GM18498 (cell line): Measurements from ENCODE around the gene DTNB.

ENCODE experiments used
- ATAC-seq: cut with Tn5 transposase; IDR thresholded peaks from one replicate; pipeline ENCODE4 v1.9.1; 2021; ENCODE audit warnings: mild to moderate bottlenecking, moderate library complexity; ENCODE audit not compliant: unreplicated experiment

The DTNB gene

DNA sequence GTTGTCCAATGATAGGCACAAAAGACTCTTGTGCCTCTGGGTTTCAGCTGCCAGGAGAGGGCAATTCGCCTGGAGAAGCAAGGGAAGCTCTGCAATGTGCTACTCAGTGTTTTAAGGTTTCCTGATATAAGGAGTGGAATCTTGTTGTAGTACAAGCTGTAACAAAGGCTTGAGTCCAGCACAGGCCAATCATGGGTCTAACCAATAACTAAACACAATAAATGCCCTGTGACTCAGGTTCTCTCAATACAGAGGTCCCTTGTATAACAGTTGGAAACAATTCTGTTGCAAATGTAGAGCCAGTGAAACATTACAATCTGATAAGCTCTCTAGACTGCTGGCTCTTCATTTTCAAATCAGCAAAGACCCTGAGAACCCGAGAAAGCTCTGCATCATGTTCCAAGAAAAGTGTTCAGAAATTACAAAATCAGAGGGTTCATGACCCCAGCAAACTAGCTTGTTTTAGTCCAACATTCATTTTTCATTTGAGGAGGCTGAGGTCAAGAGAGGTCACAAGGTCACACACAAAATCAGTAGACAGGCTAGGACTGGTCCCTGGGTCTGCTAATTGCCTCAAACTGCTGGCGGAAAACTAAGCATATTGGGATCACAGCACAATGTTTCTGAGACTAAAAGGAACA lies 272.7 kb downstream of the DTNB start:
- no peak for ATAC-seq

DNA sequence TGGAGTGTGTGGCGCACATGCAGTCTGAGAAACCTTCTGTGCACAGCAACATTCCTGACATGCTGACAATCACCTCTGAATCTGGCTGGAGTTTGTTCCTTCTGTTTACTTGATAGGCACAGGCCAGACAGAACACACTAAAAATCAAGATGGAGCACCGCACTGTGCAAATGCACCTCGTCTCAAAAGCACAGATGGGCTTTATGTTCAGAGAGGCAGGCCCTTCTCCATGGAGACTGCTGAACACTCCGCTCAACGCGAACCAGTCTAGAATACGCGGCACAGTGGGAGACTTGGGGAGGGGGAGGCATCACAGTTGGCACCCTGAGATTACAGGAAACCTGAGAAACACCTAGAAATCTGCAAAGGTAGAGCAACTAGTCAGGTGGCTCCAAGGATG lies 273.2 kb downstream of the DTNB start:
- ATAC-seq: no peak

DNA sequence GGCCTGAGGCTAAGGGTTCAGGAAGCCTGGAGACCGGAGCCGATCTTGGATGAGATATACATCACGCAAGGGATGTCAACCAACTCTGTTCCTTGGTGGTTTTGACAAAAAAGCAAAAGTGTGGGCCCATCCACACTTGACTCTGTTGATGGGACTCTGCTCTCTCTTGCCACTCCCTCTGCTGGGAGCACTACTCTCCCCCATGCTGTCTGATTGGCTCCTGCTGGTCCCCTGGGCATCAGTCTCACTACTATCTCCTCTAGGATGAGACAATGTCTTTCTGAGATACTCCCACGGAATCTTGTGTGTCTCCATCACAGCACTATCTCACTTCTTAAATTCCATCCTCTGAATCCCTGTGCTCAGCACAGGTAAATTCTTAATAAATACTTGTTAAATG lies 274.8 kb downstream of the DTNB start:
- no peak for ATAC-seq

DNA sequence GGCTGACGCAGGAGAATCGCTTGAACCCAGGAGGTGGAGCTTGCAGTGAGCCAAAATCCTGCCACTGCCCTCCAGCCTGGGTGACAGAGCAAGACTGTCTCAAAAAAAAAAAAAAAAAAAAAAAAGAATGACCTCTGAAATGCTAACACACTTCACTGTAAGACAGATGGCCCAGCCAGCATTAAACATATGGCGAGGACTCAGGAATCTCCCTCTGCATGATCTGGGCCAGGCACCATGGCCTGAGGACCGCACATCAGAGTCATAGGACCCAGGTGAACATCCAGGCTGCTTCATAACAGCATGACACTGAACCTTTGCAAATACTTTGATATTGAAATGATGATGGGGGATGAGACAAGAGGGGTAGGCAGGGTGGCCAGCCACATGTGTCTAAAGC lies 275.6 kb downstream of the DTNB start:
- ATAC-seq: no peak

DNA sequence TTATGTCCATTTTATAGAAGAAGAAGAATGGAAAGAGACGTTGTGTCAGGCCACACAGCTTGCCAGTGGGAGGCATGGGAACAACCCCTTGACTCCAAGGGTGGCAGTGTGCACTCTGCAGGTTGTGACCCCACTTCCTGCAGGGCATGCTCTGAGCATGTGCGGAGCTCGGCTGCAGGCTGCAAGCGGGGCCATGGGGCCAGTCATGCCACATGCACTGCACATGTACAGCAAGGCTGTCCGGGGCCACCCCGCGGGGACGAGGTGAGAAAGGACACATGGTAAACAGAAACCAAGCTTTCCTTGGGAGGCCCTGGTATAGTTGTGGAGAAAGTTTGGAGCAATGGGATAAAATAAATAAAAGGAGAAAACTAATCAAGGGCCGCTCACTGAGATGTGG lies 284.2 kb downstream of the DTNB start:
- no peak for ATAC-seq

DNA sequence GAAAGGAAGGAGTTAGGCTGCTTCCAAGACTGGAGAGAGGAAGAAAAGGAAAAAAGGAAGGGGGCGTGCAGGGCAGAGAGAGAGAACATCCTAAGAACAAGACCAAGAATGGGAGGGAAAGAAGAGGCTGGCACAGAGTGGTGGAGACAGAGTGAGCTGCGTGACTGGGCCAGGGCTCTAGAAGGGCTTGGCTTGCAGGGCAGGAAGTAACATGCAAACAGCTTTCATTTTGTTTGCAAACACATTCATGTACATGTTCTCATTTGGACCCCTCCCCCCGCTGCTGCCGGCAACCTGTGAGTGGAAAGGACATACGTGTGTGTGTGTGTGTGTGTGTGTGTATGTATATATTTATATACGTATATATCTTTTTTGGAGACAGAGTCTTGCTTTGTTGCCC lies 284.9 kb downstream of the DTNB start:
- ATAC-seq: no peak

DNA sequence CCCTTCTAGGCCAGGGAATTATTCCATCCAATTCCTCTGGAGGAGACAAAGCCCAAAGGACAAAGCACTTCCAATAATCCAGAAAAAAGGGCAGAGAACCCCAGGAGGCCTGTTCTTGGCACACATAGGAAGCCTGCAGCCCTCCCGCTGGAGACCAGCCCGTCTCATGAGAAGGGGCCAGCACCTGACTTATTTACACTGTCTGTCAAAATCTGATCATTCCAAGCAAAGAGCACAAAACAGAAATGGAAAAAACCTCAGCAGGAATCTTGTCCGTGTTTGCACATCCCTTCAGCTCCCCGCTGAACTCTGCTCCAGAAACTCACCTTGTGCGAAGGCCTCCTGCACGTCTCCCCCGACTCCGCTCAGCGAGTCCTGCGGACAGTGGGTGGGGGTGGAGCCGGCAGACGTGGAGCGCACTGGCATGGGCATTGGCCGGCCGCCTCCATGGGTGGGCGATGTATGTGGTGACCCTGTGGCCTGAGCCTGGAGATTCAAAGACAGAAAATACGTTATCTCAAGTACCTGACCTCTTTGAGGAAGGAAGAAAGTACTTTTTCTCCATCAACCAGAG lies 285.4 kb downstream of the DTNB start:
- no peak for ATAC-seq

DNA sequence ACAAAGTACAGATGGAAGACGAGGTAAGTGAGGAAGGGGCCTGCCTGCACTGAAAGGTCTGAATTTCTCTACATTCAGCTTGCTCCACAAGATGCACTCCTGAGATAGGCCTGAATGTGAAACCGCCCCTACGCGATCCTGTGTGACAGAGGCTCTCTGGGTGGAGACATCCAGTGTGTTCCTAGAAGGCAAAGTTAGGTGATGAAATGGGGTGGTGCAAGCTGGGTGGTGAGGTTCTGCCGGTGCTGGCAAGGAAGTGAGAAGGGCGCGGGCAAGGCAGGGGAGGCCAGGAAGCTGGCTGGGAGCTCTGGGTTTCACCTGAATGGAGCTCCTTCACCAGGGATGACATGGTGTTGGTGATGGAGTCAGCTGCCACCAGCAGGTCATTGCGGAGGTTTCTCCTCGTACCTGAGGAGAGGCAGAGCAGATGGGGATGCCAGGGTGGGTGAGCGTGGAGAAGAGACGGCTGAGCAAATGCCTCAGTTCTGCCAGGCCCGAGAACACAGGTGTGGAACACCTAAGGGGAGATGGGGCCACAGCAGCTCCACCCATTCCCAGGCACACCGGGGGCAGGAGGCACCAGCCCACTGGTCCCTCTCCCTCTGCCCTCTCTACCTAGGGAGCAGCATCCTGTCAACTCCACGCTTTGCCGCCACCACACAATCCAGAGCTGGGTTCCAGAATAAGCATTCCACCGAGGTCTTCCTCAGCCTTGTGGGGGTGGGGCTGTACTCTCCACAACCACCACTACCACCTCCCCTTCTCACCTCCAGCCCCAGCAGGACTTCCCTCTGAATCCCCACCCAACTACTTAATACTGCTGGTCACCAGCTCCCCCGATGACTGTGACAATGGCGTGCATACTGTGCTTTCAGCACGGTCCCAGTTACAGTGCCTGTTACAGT lies 286.2 kb downstream of the DTNB start:
- no peak for ATAC-seq

DNA sequence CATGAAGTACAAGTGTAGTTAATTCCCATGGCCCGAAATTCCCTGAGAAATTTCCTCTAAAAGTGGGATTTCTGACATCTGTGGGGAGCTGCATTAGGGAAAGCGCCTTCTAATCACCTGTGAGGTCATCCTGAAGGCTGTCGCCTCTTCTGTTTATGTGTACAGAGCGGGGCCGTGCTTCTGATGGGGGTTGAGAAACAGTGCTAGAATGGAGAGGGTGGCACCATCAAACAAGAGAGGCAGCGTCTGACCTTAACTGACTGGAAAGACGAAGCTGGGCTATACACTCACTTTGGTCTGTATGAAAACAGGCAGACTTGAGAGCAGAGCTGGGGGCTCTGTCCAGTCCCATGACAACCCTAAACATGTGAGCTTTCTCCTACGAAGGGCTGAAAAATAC lies 287.5 kb downstream of the DTNB start:
- ATAC-seq: no peak

DNA sequence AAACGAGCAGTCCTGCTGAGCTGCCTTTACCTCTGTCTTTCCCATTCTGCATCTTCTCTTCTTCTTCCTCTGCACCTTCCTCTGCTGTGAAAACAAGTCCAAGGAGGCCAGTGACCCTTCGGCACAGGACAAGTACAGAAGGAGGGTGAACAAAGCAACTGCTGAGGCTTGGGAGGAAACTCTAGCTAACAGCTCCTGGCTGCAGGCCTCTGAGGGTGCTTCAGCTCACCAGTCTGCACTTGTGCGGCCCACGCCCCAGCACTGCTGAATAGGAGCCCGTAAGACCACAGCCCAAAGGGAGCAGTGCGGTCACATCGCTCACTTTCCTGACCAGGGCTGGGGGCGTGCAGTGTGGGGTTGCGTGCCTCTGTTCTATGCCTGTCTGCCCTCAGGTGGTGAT lies 289.6 kb downstream of the DTNB start:
- ATAC-seq: no peak

DNA sequence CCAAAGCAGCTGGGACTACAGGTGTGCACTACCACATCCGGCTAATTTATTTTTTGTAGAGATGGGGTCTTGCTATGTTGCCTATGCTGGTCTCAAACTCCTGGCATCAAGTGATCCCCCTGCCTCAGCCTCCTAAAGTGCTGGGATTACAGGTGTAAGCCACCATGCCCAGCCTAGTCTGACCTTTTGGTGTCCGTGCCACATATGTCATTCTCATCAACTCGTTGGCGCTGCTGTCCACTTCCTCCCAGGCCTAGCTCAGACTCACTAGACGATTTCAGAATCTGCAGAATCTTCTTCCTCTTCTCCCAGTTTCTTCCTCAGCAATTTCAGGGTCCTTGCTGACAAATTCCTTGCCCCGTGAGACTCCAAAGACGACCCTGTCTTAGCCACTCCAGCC lies 291.9 kb downstream of the DTNB start:
- no peak for ATAC-seq

DNA sequence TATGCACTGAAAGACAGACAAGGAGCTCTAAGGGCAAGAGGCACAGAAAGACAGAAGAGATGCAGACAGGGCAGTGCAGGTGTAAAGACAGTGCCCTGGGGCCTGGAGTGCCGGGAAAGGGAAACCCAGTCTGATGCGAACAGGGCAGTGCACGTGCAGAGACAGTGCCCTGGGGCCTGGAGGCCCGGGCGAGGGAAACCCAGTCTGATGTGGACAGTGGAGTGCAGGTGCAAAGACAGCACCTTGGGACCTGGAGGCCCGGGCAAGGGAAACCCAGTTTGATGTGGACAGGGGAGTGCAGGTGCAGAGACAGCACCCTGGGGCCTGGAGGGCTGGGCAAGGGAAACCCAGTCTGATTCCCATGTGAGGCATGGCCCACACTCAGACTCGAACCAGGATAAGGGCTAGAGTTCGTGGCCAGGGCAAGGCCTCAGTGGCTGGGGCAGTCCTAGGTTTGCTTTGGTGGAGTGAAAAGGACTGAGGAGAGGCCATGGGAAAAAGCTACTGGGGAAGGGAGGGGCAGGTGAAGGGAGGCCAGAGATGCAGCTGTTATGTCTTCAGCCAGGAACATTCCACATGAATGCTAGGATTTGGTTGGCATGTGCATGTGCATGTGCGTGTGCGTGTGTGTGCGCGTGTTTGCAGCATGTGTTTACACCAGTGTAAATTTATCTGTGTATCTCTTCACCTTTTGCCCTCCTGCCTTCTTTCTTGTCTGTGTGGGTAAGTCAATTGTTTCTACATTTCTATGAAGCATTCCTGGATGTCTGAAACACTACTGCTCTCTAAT lies 292.6 kb downstream of the DTNB start:
- ATAC-seq: no peak

DNA sequence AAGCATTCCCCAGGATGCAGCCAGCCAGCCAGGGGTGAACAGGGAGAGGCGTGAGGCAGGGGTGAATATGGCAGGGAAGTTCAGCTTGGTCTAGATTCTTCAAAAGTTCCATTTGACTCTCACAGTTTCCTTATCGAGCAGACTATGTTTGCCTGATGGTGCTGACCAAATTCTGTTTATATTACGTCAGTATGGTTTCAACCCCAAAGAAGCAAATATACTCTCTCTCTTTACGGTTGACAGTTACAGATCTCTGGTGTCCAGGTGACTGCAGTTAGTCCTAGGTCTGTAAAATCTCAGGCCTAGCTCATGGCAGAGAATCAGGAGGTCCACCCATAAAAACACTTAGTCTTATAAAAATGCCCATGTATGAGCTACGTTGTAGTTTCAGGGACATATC lies 293.4 kb downstream of the DTNB start:
- ATAC-seq: no peak

DNA sequence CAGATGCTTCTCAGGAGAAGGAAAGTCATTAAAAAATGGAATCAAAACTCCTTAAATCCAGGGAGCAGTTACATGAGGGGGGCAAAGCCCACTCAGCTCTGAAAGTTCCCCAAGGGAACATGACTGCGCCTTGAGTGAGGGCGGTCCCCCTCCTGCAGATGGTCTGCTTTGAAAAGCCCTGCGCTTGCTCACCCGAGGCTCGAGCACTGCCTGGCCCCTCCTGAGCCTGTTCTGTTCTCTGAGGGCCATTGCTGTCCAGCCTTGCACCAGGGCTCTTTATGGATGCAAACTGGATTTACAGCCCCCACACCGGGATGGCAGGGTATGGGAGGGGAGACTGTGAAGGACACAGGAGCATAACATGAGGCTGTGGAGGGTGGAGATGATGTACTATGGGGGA lies 293.8 kb downstream of the DTNB start:
- ATAC-seq: no peak

DNA sequence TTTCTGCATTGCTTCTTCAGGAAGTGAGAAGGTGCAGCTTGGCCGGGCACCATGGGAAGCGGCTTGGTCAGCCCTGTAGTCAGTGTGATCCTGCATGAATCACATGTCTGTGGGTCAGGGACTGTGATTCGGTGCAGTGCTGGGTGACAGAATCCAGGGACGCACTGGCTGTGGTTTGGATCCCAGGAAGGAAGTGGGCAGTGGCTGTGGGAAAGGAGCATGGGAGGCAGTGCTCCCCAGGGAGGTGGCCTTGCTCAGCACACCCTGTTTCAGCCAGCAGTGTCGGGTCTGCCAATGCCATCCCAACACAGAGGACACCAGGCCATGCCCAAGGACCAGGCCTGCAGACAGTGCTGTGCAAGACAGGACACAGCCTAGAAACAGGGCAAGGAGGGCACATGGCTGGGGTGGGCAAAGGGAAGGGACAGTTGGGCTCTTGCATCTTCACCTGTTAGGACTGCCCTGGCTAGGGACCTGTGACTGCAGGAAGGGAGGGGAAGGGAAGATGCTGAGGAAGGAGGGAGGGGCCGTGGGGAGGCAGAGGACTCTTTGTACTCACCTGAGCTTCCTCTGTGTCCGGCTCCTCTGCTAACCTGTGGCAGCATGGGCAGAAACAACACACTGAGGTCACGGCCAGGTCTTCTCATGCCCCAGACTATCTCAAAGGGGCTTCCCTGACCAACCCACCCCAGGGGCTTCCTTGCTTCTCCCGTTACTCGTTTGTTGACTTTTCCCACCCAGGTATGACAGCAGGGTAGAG lies 294.5 kb downstream of the DTNB start:
- ATAC-seq: no peak

DNA sequence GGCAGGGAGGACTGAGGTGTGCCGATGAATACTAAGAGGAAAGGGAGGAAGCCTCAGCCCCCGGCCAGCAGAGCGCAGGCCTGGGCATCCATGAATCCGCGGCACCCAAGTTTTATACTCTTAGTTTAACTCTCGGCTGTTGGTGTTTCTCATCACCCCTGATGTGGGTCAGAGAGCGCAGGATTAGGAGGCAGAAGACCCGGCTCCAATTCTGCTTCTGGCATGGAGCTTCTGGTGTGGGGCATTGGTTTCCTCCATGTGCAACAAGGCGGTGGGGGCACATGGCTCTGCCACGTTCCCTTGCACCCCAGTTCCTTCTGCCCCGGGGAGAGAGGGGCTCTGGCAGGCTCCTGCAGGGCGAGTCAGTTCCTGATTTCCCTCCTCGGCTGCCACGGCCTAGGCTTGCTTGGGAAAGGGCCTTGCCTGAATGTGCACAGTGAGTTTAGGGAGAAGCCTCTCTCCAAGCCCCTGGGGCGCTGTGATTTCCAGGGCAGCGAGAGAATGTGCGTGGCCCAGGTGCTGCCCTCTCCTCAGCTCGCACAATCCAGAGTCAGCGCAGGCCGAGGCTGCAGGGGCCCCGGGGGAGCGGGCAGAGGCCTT lies 295.5 kb downstream of the DTNB start:
- no peak for ATAC-seq

DNA sequence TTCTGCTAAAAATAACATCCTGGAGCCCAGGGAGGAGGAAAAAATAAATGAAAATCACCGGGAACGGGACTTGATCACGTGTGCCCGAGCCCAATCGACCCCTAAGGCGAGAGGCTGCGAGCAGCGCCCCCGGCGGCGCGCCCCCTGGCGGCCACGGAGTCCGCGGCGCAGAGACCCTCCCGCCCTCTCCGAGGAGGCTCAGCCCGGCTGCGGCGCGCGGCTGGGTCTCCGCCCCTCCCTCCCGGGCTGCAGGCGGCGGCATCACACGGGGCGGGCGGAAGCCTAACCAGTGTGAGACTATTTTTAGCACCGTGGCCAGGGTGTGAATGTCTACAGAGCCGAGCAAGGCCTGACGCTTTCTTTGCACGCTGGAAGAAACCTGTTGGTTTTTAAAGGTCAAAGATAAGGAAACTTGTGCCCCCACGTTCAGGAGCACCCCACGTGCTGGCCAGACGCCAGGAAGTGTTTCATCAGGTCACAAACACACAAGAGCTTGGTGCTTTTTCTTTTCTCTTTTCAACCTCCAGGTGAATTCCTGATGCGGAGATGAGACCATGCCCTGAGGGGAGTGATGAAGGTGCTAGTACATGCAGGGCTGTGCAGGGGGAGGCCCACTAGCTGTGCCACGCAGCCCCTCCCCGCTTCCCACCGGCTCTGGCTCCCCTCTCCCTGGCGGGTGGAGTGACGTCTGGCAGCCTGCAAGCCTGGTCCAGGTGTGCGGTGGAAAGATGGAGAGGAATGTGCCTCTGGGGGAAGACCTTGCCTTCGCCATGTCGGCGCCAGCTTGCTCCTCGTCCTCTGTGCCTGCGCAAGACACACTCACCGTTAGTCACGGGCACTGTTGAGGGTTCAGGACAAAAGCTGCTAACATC lies 296.4 kb downstream of the DTNB start:
- peak; percentile 93 for ATAC-seq

DNA sequence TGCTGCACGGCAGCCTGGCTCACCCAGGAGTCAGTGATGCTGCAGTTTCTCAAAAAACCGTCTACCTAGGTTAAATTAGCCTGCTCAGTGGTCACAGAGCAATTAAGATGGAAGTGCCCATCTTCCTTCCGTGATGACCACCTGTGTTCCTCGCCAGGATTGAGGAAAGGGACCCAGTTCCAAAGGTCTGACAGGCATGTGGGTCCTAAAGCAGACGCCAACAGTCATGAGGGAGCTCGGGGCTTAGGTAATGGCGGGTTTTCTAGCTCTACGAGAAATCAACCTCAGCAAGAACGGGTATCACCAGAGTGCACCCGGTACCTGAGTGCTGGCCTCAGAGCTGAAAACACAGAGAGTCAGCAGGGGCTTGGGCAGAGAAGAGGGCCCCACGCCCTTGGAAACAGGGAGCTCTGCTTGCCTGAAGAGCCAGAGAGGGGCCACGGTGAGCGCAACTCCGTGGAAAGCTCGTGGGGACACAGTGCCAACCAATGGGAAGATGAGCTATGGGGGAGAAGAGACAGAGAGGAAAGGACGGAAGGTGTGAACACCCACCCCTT lies 297.3 kb downstream of the DTNB start:
- no peak for ATAC-seq

DNA sequence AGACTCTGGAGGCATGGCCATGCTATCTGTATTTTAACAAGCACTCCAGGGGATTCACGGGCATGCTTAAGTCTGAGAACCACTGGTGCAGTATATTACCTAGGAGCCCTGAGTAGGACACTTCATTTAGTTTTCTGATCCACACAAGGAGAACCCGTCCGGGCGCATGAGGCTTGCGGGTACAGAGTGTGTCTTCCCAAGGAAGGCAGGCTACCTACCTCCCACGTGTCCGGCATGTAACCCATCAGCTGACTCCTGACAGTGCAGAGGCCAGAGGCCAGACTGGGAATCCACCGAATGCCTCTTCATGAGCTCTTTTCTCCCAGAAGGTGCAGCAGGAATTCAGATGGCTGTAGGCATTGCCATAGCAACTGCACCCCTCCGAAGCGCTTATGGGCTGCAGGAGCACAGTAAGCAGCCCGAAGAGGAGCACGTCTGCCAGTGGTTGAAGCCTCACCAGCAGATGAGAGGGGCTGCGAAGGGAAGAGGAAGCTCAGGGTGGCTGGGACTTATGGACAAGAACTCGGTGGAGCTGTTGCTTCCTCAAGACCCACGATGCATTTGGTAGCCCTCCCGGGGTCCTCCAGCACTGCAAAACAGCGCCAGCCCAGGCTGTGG lies 297.9 kb downstream of the DTNB start:
- no peak for ATAC-seq
